DMS 273 treated with DMSO at 0.1 percent for 48 hours (cell line): Measurements from ENCODE around the gene C3orf38.
"Not testable (repeated sequence)": the region's sequence is repeated elsewhere in the genome, so short reads cannot be mapped to it uniquely, and the experiment has no call there.

ENCODE experiments used
- DNase-seq: peaks from one replicate; lab custom pipeline; 2025; lab: John Stamatoyannopoulos, UW

Gene C3orf38

DNA sequence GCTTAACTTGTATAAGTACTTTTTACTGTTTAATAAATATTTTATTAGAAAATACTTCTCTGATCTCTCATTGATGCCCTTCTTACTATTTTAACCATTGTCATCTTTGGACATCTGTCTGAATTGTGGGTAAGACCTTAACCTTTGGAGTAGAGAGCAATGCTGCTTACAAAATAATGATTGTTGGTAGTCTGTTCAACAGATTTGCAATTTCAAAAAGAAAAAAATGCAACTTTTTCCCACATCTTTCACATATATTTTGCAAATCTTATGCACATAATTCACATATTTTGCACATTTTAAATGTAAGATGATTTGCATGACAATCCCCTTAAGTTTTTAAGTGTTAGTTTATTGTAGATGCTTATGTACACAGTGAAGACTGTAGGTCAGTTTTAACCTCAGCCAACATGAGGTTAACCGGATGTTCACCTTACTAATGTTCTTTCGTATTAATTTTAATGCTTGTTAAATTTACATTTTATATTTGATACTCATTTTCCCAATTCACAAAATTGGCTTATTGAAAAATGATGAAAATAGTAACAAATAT is 16.7 kb downstream of the C3orf38 start:
- DNase-seq = no peak

DNA sequence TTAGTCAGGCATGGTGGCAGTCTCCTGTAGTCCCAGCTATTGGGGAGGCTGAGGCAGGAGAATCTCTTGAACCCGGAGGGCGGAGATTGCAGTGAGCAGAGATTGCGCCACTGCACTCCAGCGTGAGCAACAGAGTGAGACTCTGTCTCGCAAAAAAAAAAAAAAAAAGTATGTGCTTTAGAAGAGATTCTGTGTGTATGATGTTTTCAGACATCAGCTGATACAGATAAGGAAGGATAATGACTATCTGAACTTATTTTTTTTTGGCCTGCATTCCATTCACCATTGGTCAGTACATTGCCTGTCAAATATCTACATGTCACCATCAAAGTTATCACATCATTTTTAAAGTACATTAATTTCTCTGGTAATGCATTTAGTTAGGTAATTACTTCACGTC is 17.4 kb downstream of the C3orf38 start:
- no peak for DNase-seq

DNA sequence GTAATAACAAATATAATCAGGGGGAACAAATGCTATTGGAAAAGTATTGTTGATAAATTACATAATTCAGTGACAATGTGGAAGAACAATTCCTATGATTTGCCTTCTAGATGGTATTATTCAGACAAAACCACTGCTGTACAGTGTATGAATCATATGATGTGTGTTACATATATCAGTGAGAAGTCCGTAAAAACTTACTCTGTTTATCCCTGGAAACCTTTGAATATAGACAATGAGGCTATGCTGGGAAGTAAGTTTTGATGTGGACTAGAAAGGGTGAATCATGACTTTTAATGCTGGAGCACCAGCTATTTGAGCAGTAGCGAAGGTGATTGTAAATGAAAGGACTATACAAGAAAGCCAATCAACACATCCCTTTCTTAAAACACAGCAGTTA is 17.9 kb downstream of the C3orf38 start:
- no peak for DNase-seq

DNA sequence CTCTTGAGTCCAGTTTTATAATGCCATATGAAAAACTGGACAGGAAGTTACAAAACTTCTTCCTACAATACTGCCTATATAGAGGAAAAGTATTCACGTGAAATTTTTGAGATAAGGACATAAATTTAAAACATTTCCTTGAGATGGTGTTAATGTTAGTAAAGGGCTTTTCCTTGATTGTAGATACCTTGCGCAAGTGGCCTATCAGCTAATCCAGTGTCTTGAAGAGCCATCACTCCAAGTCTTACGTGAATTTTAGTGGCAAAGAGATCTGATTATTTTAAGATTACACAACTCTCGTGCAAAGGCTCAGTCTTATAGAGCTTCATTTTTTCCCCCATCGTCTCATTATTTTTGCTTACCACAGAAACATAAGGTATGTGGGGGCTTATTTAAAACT is 18.4 kb downstream of the C3orf38 start:
- DNase-seq = no peak

DNA sequence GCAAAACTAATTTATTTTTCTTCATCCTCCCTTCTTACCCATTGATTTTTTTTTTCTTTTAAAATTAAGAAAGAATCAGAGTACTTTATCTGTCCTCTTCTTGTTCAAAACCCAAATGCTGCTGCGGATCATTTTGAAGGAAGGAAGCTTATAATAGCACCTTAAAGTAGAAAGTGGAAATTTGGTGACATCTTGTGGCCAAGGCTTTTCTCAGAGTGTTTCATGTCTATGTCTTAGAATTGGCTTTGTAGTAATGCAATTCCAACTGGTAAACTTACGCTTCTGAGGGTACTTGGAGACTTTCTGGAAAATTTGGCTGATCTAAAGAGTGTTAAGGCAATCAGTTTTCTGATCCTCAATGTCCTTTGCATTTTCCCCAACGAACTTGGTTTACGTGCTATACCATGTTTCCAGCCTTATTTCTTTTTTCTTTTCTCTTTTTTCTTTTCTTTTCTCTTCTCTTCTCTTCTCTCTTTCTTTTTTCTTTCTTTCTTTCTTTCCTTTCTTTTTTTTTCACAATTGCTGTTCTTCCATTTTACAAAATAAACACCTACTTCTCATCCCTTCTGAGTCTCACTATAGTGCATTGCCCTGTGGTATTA is 30.7 kb downstream of the C3orf38 start:
- no peak for DNase-seq

DNA sequence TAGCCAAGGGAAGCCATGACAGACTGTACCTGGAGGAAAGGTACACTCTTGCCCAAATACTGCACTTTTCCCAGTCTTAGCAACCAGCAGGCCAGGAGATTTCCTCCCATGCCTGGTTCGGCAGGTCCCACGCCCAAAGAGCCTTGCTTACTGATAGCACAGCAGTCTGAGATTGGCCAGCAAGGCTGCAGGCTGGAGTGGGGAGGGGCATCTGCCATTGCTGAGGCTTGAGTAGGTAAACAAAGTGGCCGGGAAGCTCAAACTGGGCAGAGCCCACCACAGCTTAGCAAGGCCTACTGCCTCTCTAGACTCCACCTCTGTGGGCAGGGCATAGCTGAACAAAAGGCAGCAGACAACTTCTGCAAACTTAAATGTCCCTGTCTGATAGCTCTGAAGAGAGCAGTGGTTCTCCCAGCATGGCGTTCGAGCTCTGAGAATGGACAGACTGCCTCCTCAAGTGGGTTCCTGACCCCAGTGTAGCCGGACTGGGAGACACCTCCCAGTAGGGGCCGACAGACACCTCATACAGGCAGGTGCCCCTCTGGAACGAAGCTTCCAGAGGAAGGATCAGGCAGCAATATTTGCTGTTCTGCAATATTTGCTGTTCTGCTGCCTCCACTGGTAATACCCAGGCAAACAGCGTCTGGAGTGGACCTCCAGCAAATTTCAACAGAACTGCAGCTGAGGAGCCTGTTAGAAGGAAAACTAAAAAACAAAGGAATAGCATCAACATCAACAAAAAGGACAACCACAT is 32.6 kb downstream of the C3orf38 start:
- DNase-seq = not testable (repeated sequence)

DNA sequence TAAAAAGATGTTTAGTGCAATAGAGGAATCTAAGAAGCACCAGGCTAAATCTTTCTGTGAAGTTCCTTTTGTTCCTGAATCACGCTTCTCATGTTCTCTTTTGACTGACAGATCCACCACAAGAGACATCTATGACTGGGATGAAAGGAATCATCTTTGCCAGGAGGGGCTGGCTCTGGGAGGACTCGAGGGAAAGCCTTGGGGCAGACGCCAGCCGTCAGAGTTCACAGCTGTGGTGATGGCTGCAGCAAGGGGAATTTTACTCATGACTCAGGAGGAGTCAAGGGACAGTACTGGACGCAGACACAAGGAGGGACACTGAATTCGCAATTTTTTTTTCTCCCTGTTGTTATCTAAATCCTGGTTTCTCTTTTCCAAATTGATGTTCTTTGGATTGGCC is 38.7 kb downstream of the C3orf38 start:
- DNase-seq = no peak

DNA sequence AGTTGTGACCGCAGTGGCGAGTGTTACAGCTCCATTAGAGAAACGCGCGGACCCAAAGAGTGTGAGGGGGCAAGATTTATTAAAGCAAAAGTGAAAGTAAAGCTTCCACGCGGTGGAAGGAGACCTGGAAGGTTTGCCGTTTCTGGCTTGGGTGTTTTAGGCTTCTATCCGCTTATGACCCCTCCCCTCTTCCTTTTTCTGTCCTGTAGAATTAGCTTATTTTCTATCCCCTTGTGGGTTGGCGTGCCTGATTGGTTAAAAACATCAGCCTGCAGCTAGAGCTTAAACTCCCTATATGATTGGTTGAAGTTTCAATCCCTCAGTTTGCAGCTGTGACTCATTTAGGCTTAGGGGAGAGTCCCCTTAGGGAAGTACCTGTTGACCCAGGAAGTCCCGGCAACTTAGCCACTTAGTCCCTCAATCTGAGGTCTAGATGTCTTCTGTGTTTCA is 39.6 kb downstream of the C3orf38 start:
- no peak for DNase-seq

DNA sequence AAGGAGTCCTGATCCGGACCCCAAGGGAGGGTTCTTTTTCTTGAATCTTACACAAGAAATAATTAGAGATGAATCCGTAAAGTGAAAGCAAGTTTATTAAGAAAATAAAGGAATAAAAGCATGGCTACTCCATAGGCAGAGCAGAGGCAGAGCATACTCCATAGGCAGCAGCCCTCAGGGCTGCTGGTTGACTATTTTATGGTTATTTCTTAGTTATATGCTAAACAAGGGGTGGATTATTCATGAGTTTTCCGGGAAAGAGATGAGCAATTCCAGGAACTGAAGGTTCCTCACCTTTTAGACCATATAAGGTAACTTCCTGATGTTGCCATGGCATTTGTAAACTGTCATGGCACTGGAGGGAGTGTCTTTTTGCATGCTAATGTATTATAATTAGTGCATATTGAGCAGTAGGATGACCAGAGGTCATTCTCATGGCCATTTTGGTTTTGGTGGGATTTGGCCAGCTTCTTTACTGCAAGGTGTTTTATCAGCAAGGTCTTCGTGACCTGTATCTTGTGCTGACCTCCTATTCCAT is 42.2 kb downstream of the C3orf38 start:
- no peak for DNase-seq

DNA sequence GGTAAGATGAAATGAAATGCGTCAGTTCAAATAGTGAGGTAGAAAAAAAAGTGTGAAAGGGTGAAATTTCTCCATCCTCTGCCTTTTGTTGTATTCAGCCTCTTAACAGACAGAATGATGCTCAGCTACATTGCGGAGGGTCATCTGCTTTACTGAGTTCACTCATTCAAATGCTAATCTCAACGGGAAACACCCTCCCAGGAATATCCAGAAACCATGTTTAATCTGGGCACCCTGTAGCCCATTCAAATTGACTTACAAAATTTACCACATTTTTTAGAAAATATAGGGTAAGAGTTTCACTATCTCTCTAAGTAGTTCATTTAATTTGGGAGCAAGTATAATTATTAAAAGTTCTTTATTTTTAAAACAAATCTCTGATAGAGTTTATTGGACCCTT is 42.9 kb downstream of the C3orf38 start:
- DNase-seq = no peak

DNA sequence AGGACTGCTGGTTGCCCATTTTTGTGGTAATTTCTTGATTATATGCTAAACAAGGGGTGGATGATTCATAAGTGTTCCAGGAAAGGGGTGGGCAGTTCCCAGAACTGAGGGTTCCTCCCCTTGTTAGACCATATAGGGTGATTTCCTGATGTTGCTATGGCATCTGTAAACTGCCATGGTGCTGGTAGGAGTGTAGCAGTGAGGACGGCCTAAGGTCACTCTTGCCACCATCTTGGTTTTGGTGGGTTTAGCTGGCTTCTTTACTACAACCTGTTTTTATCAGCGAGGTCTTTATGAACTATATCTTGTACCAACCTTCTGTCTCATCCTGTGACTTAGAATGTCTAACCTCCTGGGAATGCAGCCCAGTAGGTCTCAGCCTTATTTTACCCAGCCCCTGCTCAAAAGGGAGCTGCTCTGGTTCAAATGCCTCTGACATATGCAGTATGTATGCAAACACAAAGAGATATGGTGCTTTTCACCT is 46.2 kb downstream of the C3orf38 start:
- no peak for DNase-seq

DNA sequence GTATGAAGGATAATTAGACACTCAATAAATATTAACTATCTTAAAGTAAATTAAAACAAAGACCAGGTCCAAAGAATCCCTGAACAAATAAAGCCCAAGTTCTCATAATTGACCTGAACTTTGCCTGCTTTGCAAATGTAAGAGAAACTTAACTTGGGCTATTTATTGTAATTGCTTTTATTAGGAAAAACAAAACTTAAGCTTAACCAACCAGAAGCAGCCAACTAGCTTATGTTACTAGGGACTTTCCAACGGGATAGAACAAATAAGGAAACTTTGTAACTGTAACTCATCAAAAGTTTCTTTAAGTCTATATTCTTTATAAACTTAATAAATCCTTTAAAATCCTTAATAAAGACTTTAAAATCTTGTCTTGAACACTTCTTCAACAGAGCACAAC is 48.4 kb downstream of the C3orf38 start:
- no peak for DNase-seq

DNA sequence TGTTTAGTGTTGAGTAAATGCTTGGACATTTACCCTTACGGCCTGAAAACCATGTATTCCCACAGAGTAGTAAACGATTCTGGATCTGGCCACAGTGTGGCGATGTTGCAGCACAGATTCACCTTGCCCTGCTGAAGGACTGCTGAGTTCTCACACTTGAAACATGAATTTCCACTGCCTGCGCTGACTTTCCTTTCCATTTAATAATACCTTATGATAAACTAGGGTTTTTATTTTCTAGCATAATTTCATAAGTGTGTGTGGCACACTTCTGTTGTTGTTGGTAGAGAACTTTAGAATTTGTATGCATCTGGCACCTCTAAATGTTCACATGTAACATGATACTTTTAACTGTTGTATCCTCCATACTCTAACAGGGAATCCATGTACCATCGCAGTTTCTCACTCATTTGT is 53.9 kb downstream of the C3orf38 start:
- peak; percentile 44 for DNase-seq
